Naive B cell (primary cell): ENCODE results near the gene PDE4DIP. TPM values are rescaled to one million over a fixed set of nuclear protein-coding genes. Genes with fewer than 3 reads are reported as not detected.
"Not testable (repeated sequence)": the region's sequence is repeated elsewhere in the genome, so short reads cannot be mapped to it uniquely, and the experiment has no call there.

Experiments
- ATAC-seq, 2 donors: fragments of 150-1000 bp; cut with Tn5 transposase; 2 replicates each; pipeline ENCODE4 v1.10.0; 2021; ENCODE audit warnings: low read depth in 2 of 2, mild to moderate bottlenecking in 2 of 2, moderate library complexity in 2 of 2
- DNase-seq: peaks from one replicate; pipeline ENCODE4 v3.0.0; 2022
- H3K27ac Mint-ChIP-seq, 6 donors: one replicate each; pipeline ENCODE4 v1.8.0; 2020 to 2022; ENCODE audit warnings: mild to moderate bottlenecking in 6 of 6, mixed read lengths in 6 of 6, moderate library complexity in 5 of 6, inconsistent platforms in 2 of 6
- H3K27me3 Mint-ChIP-seq, 3 donors: one replicate each; pipeline ENCODE4 v1.8.0; 2021 to 2022; ENCODE audit warnings: mixed read lengths in 3 of 3, mild to moderate bottlenecking in 1 of 3
- H3K36me3 Mint-ChIP-seq, 2 donors: one replicate each; pipeline ENCODE4 v1.8.0; 2020 to 2022; ENCODE audit warnings: mixed read lengths in 2 of 2, inconsistent platforms in 1 of 2, mild to moderate bottlenecking in 1 of 2
- H3K4me1 Mint-ChIP-seq, 3 donors: one replicate each; pipeline ENCODE4 v1.8.0; 2020 to 2022; ENCODE audit warnings: mixed read lengths in 3 of 3, inconsistent platforms in 1 of 3, mild to moderate bottlenecking in 1 of 3, moderate library complexity in 1 of 3
- H3K4me3 Mint-ChIP-seq, 8 donors: one replicate each; pipeline ENCODE4 v1.8.0; 2020 to 2022; ENCODE audit warnings: mild to moderate bottlenecking in 8 of 8, mixed read lengths in 8 of 8, moderate library complexity in 8 of 8, inconsistent platforms in 2 of 8
- H3K9me3 Mint-ChIP-seq, 7 donors: one replicate each; pipeline ENCODE4 v1.8.0; 2020 to 2022; ENCODE audit warnings: mixed read lengths in 7 of 7, mild to moderate bottlenecking in 5 of 7, inconsistent platforms in 2 of 7, moderate library complexity in 1 of 7
- polyA plus RNA-seq, 6 donors: library from polyadenylated mRNA; unstranded; fragments of 300-500 nt; fragmentation: Illumina TruSeq; gene quantifications; one replicate each; pipeline ENCODE4 v1.2.3, GENCODE V29; 2021; ENCODE audit warnings: low read depth in 6 of 6

PDE4DIP gene
- polyA plus RNA-seq, 6 donors from 2014 or later: 13.4 to 52.6 (median 35.6) TPM

DNA sequence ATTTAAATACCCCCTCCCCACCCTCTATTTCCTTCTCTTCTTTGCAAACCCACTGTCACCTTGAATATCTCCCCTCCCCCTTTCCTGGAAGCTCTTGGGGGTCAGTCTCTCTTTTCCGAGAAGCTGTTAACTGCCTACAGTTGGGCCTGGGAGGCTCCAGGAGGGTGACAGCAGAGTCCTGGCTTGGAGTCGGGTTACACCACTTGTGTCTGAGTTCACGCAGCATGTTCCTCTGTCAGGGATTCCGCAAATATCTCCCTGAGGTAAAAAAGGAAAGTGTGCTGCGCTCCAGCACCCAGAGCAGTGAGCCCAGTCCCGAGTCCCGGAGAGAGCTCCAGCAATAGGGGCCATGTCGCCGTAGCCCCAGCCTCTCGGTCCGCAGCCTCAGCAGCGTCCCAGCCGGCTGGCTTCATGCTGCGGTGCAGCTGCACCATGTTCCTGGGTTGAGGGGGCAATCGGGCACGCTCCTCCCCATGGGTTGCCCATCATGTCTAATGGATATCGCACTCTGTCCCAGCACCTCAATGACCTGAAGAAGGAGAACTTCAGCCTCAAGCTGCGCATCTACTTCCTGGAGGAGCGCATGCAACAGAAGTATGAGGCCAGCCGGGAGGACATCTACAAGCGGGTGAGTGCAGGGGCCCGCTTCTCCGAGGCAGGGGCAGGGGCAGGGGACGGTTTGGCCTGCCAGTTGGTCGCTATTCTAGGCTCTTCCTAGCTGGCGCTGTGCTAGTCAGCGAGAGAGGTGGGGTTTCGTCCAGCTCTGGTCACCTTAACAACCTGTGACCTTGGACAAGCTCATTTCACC lies 45.2 kb downstream of the PDE4DIP start:
- H3K27ac Mint-ChIP-seq, ATAC-seq, H3K4me1 Mint-ChIP-seq, H3K9me3 Mint-ChIP-seq, H3K27me3 Mint-ChIP-seq, DNase-seq, H3K4me3 Mint-ChIP-seq, H3K36me3 Mint-ChIP-seq: not testable (repeated sequence)

DNA sequence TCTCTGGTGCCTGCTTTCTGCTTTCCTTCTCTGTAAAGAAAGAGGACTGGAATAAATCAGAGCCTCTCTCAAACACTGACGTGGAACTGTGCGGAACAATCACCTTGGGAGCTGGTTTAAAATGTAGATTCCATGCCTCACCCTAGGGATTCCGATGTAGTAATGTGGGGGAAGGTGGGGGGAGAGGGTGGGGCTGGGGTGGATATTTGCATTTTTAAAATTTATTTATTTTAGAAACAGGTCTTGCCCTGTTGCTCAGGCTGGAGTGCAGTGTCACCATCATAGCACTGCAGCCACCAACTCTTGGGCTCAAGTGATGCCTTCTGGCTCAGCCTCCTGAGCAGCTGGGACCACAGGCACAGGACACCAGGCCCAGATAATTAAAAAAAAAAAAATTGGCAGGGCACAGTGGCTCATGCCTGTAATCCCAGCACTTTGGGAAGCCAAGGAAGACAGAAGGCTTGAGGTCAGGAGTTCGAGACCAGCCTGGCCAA lies 45.9 kb downstream of the PDE4DIP start:
- ATAC-seq, H3K4me3 Mint-ChIP-seq, H3K27me3 Mint-ChIP-seq, H3K36me3 Mint-ChIP-seq, DNase-seq, H3K27ac Mint-ChIP-seq, H3K9me3 Mint-ChIP-seq, H3K4me1 Mint-ChIP-seq: not testable (repeated sequence)

- H3K4me3 Mint-ChIP-seq, H3K9me3 Mint-ChIP-seq, H3K27ac Mint-ChIP-seq, H3K27me3 Mint-ChIP-seq, ATAC-seq, H3K4me1 Mint-ChIP-seq, H3K36me3 Mint-ChIP-seq, DNase-seq: not testable (repeated sequence)
These were observed 50.4 kb downstream of the PDE4DIP start for GRCh38 chr1:148894360-148895352.

GRCh38 chr1:148900026-148900425 lies 55.8 kb downstream of the PDE4DIP start:
- not testable (repeated sequence) for H3K27me3 Mint-ChIP-seq, H3K27ac Mint-ChIP-seq, DNase-seq, H3K36me3 Mint-ChIP-seq, H3K4me1 Mint-ChIP-seq, H3K9me3 Mint-ChIP-seq, H3K4me3 Mint-ChIP-seq
- ATAC-seq: peak; percentile 28 to 48

- H3K36me3 Mint-ChIP-seq, H3K4me3 Mint-ChIP-seq, H3K4me1 Mint-ChIP-seq, H3K27ac Mint-ChIP-seq, H3K27me3 Mint-ChIP-seq, DNase-seq, H3K9me3 Mint-ChIP-seq: not testable (repeated sequence)
- peak in 1 of 2 donors; percentile 7 for ATAC-seq
These were observed 56.5 kb downstream of the PDE4DIP start for GRCh38 chr1:148900691-148901090.

- ATAC-seq: peak; percentile 34 to 52
- not testable (repeated sequence) for H3K36me3 Mint-ChIP-seq, H3K27ac Mint-ChIP-seq, DNase-seq, H3K9me3 Mint-ChIP-seq, H3K4me3 Mint-ChIP-seq, H3K4me1 Mint-ChIP-seq, H3K27me3 Mint-ChIP-seq
These were observed 57.1 kb downstream of the PDE4DIP start for GRCh38 chr1:148901150-148901952.

- H3K36me3 Mint-ChIP-seq, H3K27ac Mint-ChIP-seq, ATAC-seq, H3K4me3 Mint-ChIP-seq, H3K4me1 Mint-ChIP-seq, H3K9me3 Mint-ChIP-seq, H3K27me3 Mint-ChIP-seq, DNase-seq: not testable (repeated sequence)
These were observed 57.7 kb downstream of the PDE4DIP start for GRCh38 chr1:148901953-148902341.

- H3K4me1 Mint-ChIP-seq, H3K36me3 Mint-ChIP-seq, H3K9me3 Mint-ChIP-seq, H3K27ac Mint-ChIP-seq, ATAC-seq, DNase-seq, H3K27me3 Mint-ChIP-seq, H3K4me3 Mint-ChIP-seq: not testable (repeated sequence)
These were observed 65.1 kb downstream of the PDE4DIP start for GRCh38 chr1:148909219-148909826.

DNA sequence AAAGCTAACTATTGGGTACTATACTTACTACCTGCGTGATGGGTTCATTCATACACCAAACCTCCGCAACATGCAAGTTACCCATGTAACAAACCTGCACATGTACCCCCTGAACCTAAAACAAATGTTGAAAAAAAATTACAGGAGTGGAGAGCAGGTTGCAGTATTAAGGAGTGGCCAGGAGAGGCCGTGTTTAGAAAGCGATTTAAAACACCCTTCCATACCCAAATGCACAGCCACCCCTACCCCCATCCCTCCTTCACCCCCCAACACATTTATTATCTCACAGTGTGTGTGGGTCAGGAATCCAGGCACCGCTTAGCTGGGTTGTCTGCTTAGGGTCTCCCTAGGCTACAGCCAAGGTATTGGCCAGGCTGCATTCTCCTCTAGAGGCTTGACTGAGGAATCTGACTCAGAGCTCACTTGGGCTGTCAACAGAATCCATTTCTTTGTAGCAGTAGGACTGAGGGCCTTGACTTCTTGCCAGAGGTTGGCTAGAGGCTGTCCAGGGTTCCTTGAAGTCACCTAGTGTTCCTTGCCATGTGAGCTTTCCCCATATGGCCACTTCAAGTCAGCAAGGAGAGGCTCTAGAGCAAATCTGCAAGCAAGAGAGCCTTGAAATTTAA lies 67.2 kb downstream of the PDE4DIP start:
- H3K27ac Mint-ChIP-seq, H3K27me3 Mint-ChIP-seq, H3K4me1 Mint-ChIP-seq, H3K4me3 Mint-ChIP-seq, H3K9me3 Mint-ChIP-seq, H3K36me3 Mint-ChIP-seq, DNase-seq: not testable (repeated sequence)
- ATAC-seq: peak; percentile 53 to 70

DNA sequence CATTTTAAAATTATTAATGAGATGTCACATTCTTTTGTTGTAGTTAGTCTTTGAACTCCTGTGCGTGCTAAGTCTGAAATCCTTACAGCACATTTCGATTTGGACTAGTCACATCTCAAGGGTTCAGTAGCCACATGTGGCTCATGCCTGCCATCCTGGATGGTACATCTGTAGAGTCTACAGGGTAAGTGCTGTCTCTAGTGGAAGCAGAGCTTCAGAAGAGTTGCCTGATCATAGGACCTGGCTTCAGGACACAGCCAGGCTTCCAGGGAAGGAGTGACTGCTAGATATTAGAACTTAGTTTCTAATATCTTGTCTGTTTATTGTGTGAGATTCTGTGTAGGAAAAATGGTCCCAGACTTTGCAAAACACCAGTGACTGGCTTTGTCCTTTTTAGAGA lies 72.0 kb downstream of the PDE4DIP start:
- H3K27ac Mint-ChIP-seq, H3K9me3 Mint-ChIP-seq, H3K4me1 Mint-ChIP-seq: not testable (repeated sequence)

GRCh38 chr1:148916695-148917348 lies 72.6 kb downstream of the PDE4DIP start:
- Mint-ChIP-seq H3K4me3 (peak overlapping the region in 3 of 8 donors; percentile 41 to 64 (median 46)), H3K27ac (peak overlapping the region in 3 of 6 donors; percentile 51 to 78 (median 76))
- DNase-seq, H3K9me3 Mint-ChIP-seq, H3K4me1 Mint-ChIP-seq, H3K27me3 Mint-ChIP-seq, ATAC-seq, H3K36me3 Mint-ChIP-seq: not testable (repeated sequence)

More for the DNA sequence above, 72.0 kb downstream of the PDE4DIP start:
- H3K36me3 Mint-ChIP-seq, DNase-seq, H3K27me3 Mint-ChIP-seq, H3K4me3 Mint-ChIP-seq, ATAC-seq: not testable (repeated sequence)

DNA sequence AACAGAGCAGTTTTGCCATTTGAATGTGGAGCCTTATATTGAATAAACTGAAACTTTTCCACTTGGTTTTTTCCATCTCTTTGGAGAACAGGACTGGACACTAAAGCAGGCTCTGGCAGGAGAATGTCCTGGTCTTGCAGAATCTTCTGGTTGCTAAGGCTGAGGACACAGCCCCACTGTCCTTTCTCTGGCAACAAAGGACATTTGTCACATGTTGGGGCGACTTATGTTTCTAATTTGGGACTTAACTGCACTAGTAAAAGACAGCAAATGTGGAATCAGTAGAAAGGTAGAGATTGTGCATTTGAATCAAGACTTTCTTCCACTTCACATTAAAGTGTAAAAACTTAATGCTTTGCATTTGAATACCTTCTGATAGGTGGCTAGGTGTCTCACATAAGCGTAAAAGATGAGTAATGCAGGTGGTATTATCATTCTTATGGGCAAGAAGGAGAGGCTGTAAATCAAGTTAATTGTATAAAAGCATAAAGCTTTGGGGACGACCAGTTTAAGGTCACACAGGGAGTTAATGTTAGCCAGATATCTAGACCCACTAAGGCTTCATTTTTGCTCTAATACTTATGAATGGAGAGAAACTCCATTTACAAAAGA lies 74.7 kb downstream of the PDE4DIP start:
- H3K27me3 Mint-ChIP-seq, H3K9me3 Mint-ChIP-seq, H3K36me3 Mint-ChIP-seq, ATAC-seq, DNase-seq, H3K4me1 Mint-ChIP-seq: not testable (repeated sequence)
- peak overlapping the region in 3 of 8 donors; percentile 45 to 85 (median 71) for H3K4me3 Mint-ChIP-seq
- peak overlapping the region in 1 of 6 donors; percentile 70 for H3K27ac Mint-ChIP-seq
